Thoracic aorta (tissue), 2 donors: Measurements from ENCODE around the gene FAM204A. TPM values are rescaled to one million over a fixed set of nuclear protein-coding genes. Genes with fewer than 3 reads are reported as not detected.

Source experiments
- ATAC-seq: fragments of 150-250 bp; one replicate; pipeline ENCODE4 v1.8.0; 2017; ENCODE audit warnings: low read depth; ENCODE audit not compliant: insufficient number of reproducible peaks, low FRiP score
- DNase-seq: peaks from one replicate; pipeline ENCODE4 v3.0.0-alpha.2; 2020; ENCODE audit warnings: low spot score
- H3K27ac ChIP-seq, 2 donors: fragments of 200-600 bp; sonication (generic); 1 replicate in 1 of 2; 2 replicates in 1 of 2; pipeline ENCODE4 v1.5.1; 2016; ENCODE audit warnings: mild to moderate bottlenecking in 2 of 2, moderate library complexity in 2 of 2
- H3K27me3 ChIP-seq: fragments of 200-600 bp; sonication (generic); replicated peaks from 2 replicates; pipeline ENCODE4 v1.6.0; 2016; ENCODE audit warnings: mild to moderate bottlenecking; ENCODE audit not compliant: insufficient read depth
- H3K36me3 ChIP-seq: fragments of 200-600 bp; sonication (generic); one replicate; pipeline ENCODE4 v1.5.1; 2016
- H3K4me1 ChIP-seq, 2 donors: fragments of 200-600 bp; sonication (generic); 1 replicate in 1 of 2; 2 replicates in 1 of 2; pipeline versions ENCODE4 v1.5.1 to v1.6.0; 2016; ENCODE audit warnings: low read depth in 2 of 2, mild to moderate bottlenecking in 1 of 2; ENCODE audit not compliant: control insufficient read depth in 1 of 2
- H3K4me3 ChIP-seq: fragments of 200-600 bp; sonication (generic); 2 replicates; pipeline ENCODE4 v1.5.1; 2016; ENCODE audit warnings: mild to moderate bottlenecking
- H3K9me3 ChIP-seq: fragments of 200-600 bp; sonication (generic); 2 replicates; pipeline ENCODE4 v1.5.1; 2016
- total RNA-seq, 2 donors: library from RNA; depleted of rRNA; stranded (reverse); fragments of >200 nt; gene quantifications; one replicate each; pipeline versions ENCODE4 v1.1.0 to v1.2.3, GENCODE V29; 2016
- TF ChIP-seq, protein P1 (sequence below): fragments of 200-600 bp; sonication (generic); IDR thresholded peaks from one replicate; pipeline ENCODE4 v1.5.1; 2019; ENCODE audit warnings: antibody characterized with exemption

Gene FAM204A
- total RNA-seq, 2 donors from 2014 or later, result 18.5 to 22.5 TPM

DNA sequence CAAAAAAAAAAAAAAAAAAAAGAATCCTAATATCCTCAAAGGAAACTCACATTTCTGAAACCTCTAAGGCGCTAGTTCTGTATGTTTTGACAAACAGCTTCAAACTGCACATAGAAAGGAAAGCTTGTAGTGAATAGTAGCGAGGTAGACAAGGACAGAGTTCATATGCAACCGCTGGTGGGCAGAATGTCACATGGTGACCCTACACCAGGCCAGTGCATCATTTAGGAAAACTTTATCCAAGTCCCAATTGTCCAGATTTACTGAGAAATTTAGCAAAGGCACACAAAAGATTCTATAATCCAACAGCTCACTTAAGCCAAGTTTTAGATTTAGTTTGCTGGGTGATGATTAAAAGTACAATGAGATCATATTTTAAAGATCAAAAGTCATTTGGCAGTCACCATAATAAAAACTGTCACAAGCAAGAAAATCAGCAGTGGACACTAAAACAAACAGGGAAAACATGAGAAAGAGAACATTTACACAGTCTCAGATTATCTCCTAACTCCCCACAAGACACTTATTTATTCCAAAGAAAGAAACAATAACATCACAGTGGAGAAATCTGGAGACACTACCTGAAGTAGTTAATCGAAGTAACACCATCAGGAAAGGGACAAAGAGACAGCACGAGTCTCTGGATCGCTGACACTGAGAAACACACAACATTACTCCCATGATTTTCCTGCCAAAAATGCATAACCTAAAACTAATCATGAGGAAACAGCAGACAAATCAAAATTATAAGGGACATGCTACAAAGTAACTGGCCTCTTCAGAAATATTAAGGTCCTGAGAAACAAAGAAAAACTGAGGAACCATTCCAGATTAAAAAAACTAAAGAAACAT lies 20.2 kb downstream of the FAM204A start:
- TF ChIP-seq, protein P1, sequence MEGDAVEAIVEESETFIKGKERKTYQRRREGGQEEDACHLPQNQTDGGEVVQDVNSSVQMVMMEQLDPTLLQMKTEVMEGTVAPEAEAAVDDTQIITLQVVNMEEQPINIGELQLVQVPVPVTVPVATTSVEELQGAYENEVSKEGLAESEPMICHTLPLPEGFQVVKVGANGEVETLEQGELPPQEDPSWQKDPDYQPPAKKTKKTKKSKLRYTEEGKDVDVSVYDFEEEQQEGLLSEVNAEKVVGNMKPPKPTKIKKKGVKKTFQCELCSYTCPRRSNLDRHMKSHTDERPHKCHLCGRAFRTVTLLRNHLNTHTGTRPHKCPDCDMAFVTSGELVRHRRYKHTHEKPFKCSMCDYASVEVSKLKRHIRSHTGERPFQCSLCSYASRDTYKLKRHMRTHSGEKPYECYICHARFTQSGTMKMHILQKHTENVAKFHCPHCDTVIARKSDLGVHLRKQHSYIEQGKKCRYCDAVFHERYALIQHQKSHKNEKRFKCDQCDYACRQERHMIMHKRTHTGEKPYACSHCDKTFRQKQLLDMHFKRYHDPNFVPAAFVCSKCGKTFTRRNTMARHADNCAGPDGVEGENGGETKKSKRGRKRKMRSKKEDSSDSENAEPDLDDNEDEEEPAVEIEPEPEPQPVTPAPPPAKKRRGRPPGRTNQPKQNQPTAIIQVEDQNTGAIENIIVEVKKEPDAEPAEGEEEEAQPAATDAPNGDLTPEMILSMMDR, result no peak
- ATAC-seq (no peak), DNase-seq (no peak)
- H3K9me3 ChIP-seq, result no peaks in the 10 kb centered on the region
- H3K4me1 ChIP-seq, result peaks cover 16 to 23% of the 10 kb centered on the region in 2 donors
- no peaks in the 10 kb centered on the region for H3K27me3 ChIP-seq
- H3K36me3 ChIP-seq, result peaks cover 12% of the 10 kb centered on the region
- H3K27ac ChIP-seq, result peak overlapping the region; percentile 40 to 41
- H3K4me3 ChIP-seq, result no peak overlapping the region

DNA sequence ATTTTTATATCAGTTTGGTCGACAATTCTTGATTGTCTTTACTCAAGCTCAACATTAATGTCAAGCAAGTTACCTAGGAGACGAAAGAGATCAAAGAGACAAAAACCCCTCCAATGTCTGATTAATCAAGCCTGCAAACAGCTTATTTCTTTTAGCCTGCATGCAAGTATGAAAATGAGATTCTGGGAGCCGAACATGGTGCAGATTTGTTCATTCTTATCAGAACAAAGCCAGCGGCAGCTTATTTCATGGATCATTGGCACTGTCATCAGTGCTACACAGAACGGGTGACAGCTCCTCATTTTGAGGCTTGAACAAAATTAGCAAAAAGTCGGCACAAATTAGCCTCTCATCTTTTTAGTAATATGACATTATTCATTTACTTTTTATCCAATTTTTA lies 26.5 kb downstream of the FAM204A start:
- DNase-seq (no peak), ATAC-seq (no peak)
- H3K27me3 ChIP-seq, result no peaks in the 10 kb centered on the region
- no peak overlapping the region for H3K27ac ChIP-seq
- H3K4me3 ChIP-seq, result no peak overlapping the region
- H3K36me3 ChIP-seq, result no peaks in the 10 kb centered on the region
- TF ChIP-seq, protein P1, result no peak
- no peaks in the 10 kb centered on the region for H3K9me3 ChIP-seq
- peaks cover 8 to 12% of the 10 kb centered on the region in 2 donors for H3K4me1 ChIP-seq

DNA sequence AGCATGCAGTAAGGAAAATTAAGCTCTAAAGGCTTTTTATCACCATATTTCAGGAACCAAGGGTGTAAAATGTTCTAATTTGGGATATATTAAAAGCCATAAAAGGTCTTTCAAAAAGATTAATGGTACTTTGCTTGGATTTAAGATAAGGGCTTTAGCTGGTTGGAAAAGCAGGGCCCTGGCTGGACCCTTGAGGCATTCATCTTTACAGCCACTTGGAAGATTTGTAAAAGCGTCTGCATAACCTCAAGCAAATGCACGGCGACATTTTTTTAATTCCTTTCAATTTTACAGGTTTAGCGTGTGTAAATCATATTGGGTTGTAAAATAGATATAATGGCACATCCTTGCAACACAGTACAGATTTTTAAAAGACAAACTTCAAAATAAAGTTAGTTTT lies 27.2 kb downstream of the FAM204A start:
- TF ChIP-seq, protein P1, result no peak
- Histone ChIP-seq H3K27me3 (no peaks in the 10 kb centered on the region), H3K9me3 (no peaks in the 10 kb centered on the region), H3K4me3 (no peak overlapping the region), H3K27ac (no peak overlapping the region), H3K4me1 (peaks cover 15 to 18% of the 10 kb centered on the region in 2 donors), H3K36me3 (no peaks in the 10 kb centered on the region)
- ATAC-seq (no peak), DNase-seq (no peak)

DNA sequence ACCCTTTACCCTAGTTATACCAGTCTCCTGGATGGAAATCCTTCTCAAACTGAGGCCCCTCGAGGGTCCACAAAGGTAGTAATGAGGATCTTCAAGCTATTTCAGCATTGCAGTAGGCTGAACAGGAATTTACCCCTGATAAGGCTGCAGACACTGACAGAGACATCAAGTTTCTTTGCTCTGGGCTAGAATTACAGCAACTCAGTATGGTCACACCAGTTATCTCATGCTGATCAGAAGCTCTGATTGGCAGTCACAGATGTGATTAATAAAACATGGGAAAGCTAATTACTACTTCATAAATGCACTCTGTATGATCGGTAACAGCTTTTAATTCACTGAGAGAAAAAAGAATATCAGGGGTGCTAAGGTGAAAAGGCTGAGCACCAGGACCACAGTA lies 30.6 kb downstream of the FAM204A start:
- Histone ChIP-seq H3K4me1 (peaks cover 29 to 48% of the 10 kb centered on the region in 2 donors), H3K4me3 (no peak overlapping the region), H3K36me3 (no peaks in the 10 kb centered on the region), H3K27me3 (no peaks in the 10 kb centered on the region), H3K9me3 (no peaks in the 10 kb centered on the region), H3K27ac (peak overlapping the region; percentile 49 to 73)
- ATAC-seq, result no peak
- TF ChIP-seq, protein P1, result no peak
- no peak for DNase-seq

DNA sequence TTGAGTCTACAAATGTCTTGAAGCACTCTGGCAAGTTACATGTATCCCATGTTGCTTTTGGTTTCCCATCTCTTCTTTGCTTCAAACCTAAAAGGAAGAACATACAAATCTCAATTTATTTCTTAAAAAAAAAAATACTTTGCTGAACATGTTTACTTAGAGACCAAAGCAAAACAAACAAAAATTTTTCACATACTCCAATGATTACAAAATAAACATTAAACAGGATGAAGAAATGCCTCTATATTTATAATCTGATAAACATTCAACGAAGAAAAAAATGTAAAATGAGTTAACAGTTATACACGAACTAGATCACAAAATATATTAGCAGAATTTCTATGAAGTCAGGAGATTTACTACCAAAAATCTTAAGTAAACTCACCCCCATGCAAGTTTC lies 31.3 kb downstream of the FAM204A start:
- Histone ChIP-seq H3K27me3 (no peaks in the 10 kb centered on the region), H3K36me3 (no peaks in the 10 kb centered on the region), H3K9me3 (no peaks in the 10 kb centered on the region), H3K4me1 (peaks cover 29 to 53% of the 10 kb centered on the region in 2 donors), H3K4me3 (peak overlapping the region; percentile 20), H3K27ac (peak overlapping the region; percentile 49 to 73)
- TF ChIP-seq, protein P1, result no peak
- DNase-seq, result no peak
- no peak for ATAC-seq
